NOMO-1 (cell line): ENCODE results near the gene SCRT2.
A peak's percentile ranks its signal among the peaks of the same experiment; 100 is the strongest.

Experiments
- DNase-seq, 2 experiments: peaks; one replicate each; lab custom pipeline; 2025; ENCODE audit not compliant: unreplicated experiment in 2 of 2; lab: John Stamatoyannopoulos, UW

SCRT2 gene

DNA sequence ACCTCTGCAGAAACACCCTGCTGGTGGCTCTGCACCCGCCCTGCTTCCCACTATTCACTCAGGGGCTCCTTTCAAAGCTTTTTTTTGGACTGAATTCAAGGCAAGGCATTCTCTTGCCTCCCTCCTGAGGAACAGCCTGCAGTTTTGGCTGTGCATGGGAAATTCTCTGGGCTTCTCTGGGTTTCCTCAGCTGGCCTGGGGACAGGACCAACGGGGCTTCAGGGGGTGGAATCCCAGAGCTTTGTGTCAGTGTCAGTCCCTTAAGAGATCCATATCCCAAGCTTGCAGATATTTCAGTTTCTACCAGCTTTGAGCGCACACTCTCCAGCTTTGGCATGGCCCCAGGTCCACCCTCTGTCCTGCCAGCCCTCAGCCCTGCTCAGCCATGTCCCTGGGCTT lies 2.0 kb downstream of the SCRT2 start:
- DNase-seq: no peak

DNA sequence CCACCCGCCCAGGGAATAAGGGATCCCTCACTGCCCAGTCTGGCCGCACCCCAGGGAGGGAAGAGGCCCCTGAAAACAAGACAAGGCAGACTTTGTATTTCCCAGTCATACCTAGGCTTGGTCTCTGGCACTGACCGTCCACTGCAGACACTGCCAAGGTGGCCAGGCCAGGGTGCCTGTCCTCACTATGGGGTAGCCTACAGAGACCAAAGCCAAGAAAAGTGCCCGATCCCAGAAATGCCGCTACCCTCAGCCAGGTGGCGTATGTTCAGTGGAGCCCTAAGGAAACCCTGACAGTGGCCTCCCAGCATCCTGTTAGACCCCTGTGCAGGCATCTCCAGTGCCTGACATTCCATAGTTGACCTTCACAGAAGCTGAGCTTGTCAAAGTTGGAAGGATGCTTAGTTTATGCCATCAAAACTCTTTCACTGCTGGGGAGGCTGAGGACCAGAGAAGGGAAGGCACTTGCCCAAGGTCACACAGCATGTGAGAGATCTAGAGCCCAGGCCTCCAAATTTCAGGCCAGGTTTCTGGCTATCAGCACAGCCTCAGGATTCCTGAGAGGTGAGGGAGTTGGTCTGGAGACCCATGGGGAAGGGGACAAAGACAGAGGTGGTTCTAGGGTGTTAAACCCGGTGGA lies 2.5 kb downstream of the SCRT2 start:
- DNase-seq: no peak

DNA sequence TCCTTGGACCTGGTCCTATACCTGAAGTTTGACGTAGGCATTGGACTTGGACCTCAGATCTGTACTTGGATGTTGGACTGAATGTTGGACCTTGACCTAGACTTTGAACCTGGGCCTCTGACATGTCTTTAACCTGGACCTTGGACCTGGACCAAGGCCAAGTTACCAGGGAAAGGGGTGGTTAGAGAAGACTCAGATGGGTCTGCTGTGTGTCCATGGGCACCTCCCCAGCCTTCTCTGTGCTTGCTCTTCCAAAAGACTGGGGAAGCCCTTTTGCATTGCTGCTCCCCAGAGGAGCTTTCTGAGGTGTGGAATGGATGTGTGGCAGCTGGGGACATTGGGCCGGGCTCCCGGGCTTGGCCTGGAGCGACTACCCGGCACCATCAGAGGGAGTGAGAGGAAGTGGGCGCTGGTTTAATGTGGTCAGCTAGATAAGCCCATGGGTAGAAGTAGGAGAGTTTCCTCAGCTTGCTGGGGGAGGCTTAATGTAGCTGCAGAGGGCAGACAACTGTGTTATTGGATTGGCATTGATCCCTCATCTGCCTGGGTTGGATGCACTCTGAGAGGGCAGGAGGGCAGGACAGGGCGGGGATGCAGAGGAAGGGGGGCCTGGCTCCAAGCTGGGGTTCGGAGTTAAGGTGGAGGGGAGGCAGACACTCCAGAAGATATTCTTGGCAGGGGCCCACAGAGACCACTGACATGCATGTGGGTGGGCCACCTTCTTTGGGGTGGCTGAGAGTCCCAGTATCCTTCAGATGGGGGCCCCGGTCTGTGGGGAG lies 4.2 kb downstream of the SCRT2 start:
- DNase-seq: no peak

DNA sequence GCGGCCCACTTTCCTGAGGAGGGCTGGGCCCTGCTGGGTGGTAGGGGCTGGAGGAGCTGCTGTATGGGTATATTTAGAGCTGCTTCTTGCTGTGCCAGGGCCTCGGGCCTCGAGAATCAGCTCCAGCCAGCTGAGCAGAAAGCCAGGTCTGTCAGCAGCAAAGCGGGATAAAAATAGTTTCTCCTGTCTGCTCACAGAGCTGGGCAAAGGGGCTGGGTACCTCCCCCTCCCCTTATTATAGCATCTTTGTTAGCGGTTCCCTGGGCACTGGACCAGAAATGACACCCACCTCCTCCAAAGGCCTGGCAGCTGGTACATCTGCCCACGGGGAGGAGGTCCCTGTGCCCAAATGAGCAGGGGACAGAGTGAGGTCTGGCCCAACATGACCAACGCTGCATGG lies 6.0 kb downstream of the SCRT2 start:
- no peak for DNase-seq

DNA sequence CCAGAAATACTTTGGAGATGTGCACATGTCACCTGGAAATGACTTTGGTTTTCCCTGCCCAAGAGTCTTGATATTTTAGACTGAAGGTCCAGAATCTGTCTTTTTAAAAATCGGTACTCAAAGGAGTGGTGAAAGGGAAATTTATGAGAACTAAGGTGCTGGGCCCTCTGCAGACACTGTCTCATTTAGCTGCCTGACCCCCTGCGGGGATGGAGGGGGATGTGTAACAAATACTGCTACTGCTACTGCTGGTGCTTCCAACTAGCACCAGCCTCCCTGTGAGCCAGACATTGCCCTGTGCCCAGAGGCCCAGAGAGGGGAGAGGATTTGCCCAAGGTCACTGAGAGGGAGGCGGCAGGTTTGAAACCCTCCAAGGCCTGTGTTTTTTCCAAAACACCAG lies 7.0 kb downstream of the SCRT2 start:
- no peak for DNase-seq

DNA sequence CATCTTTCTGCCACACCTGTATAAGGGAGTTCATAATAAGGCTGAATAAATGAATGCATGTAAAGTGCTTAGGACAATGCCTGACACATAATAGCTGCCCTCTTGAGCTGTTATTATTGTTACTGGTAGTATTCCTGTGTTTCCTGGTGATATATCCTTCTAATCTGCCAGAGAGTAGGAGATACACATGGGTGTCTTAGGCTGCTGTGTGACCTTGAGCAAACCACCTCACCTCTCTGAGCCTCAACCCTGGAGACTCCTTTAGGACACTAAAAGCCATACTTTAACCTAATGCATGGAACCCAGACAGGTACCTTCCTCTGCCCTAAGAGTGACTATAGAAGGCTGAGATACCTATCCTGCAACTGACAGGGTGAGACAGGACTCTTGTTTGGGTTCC lies 7.6 kb downstream of the SCRT2 start:
- DNase-seq: no peak

DNA sequence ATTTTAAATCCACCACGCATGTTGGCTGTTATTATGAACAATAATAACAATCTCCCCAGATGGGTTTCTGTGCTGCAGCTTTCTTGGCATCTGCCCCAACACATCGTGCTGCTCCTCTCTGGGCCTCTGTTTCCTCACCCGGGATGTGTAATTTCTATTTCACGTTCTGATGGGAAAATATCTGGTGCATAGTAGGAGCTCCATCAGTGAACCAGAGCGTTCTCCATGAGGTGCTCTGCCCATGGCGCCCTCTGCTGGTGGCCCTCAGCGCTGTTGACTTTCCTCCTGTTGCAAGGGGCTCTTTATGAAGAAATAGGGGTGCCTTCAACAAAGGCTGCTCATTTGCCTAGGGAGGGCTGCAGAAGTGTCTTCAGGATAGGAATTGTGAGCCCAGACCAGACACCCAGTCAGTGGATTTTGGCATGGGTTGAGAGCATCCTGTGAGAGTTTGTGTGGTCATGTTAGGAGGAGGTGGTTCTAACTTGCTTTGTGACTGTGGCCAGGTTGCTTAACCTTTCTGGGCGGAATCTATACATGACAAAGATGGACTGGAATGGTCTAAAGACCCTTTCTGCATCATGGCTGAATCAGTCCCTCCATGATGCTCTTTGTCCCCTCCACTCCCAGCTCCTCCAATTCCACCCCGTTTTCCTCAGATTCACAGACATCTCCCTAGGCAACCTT lies 8.1 kb downstream of the SCRT2 start:
- peak; percentile 17 to 26 for DNase-seq

DNA sequence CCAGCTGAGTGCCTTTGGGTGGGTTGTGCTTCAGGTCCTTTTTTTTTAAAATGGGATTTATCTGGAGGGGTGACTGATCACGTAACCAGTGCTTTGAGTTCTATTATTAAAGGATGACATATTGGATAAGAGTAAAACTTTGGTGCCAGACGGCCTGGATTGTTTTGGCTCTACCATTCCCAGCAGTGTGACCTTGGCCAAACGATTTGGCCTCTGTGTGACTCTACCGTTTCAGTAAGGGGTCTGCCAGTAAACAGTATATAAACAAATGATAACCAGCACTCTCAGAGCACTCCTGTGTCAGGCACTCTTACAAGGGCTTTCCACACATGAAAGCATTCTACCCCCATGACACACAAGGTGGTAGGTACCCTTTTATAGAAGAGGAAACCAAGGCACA lies 8.7 kb downstream of the SCRT2 start:
- no peak for DNase-seq

DNA sequence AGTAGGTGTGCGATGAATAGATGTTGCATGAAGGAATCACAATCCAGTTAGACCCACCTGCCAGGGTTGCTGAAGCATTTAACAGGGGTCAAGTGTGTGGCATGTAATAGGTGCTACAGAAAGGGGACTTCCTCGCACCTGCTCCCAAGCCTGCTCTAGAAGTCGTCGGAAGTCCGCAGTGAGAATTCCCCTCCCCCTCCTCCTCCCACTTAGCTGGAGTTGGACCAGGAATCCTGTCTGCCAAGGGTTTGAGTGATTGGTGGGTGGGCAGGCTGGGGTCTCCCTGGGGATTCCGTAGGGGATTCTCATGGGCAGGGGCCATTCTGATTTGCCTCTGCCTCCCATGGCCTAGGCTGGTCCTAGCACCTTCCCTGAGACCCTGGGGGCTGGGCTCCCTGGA lies 10.3 kb downstream of the SCRT2 start:
- DNase-seq: no peak

DNA sequence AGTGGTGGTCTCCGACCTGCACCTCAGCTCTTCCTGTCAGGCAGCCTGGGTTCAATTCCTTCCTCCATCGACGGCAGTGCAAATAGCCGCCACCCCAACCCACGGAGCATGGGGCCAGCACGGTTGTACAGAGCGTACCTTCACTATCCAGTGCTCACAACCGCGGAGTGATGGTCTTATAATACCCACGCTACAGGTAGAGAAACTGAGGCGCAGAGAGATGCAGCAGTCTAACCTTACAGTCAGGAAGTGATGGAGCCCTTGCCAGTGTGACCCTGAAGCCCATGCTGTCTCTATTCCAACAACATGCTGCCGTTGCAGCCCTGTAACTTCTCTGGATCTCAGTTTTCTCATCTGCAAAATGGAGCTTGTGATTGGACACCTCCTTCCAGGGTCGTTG lies 11.0 kb downstream of the SCRT2 start:
- no peak for DNase-seq

DNA sequence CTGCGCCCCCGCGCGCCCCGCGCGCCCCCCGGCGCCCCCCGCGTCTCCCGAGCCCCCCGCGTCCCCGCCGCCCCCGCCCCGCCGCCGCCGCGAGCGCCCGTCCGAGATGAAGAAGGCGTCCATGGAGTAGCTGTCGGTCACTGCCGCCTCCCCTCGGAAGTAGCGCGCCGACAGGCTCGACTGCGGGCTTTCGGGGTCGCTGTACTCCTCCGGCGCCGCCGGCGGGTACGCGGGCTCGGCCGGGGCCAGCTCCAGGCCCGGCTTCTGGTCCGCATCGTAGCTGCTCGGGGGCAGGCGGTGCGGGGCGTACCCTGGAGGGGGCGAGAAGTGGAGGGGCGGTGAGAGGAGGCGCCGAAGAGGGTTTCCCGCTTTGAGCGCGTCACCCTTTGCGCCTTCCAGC lies 11.5 kb downstream of the SCRT2 start:
- no peak for DNase-seq

DNA sequence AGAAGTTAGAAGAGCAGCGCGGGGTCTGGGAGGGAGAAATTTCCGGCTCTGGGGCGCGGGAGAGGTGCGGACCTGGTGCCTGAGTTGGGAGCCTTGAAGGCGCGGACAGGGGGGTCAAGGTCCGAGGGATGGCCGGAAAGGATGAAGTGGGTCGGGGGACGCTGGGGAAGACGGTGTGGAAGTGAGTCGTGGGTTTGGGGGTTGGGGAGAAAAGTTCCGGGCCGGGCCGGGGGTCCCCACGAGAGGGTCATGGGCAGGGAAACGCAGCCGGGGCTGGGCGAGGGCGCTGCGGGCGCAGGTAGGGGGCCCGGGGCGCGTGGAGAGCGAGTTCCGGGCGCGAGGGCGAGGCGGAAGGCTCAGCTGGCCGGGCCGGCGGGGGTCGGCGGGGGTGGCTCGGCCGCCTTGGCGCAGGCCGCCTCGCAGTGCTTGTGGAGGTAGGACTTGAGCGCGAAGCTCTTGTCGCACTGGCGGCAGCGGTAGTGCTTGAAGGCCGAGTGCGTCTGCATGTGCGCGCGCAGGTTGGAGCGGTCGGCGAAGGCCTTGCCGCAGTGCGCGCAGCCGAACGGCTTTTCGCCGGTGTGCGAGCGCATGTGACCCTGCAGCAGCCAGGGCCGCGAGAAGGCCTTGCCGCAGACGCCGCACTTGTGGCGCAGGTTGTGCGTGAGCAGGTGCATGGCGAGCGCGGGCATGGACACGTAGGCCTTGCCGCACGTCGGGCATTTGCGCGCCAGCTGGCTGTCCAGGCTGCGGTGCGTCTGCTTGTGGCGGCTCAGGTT lies 12.1 kb downstream of the SCRT2 start:
- DNase-seq: no peak

DNA sequence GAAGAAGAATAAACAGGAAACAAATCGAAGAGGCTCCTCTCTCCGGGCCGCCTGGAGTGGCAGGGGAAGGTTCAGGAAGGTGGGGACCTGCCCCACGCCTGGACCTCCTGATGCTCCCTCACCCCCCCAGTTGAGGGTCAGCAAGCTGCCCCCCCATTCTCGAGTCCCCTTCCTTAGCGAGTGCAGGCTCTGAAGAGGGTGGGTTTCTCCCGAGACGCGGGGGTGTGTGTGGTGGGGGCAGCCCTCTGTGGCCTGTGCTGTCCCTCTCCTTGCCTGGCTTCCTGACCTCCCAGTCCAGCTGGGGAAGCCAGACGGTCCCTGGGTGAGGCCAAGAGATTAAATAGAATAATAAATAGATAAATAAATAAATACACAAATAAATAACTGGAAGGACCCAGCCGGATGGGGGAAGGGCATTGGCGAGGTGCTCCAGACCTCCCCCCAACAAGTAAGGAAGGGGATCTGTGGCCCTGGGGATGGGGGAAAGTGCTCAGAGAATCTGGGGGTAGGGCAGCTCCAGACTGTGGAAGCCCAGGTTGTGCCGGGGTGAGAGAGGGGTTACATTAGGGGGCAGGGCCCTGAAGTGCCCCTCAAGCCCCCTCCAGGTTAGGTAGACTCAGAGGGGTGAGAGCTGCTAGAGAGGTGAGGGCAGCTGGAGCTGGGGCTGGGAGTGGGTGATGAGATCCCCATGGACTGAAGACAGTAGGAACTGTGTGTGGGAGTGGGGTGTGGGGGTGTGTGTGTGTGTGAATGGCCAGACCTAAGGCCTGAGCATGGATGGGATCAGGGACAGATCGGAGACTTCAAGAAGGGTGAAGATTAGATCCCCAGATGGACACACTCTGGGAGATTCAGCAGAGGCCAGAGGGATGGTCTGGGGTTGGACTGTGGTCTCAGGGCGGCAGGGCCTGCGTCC lies 13.1 kb downstream of the SCRT2 start:
- DNase-seq: no peak

DNA sequence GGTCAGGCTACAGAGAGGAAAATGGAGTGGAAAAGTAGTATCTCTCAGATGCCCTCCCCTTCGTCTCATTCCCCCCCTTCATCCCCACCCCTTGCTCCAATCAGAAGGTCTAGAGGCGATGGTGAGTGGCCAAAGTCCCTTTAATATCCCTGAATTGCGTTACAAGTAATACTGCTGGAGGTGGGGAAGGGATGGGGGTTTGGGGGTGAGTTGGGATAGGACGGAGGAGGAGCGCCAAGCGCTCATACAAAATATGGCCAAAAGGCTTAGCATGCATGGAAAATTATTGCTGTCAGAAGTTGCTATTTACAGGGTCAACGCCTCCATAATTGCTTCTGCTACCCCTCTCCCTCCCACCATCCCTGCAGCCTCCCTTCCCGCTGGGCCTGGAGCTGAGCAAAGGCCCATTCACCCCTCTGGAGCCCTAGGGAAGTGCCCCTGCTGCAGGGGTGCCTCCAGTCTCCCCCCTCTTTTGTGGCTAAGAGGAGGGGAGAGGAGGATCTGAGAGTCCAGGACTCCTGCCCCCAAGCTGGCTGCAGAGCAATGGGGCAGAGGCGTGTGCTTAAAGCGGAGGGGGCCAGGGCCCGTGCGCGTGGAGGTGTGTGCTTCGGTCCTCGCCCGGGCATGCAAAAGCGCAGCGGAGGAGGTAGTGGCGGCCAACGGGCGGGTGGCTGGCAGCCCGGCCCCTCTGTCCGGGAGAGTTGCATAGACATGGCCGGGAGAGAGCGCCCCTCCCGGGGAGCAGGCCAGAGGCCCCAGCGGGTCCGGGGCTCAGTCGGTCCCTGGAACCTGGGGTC lies 13.9 kb downstream of the SCRT2 start:
- DNase-seq: no peak

DNA sequence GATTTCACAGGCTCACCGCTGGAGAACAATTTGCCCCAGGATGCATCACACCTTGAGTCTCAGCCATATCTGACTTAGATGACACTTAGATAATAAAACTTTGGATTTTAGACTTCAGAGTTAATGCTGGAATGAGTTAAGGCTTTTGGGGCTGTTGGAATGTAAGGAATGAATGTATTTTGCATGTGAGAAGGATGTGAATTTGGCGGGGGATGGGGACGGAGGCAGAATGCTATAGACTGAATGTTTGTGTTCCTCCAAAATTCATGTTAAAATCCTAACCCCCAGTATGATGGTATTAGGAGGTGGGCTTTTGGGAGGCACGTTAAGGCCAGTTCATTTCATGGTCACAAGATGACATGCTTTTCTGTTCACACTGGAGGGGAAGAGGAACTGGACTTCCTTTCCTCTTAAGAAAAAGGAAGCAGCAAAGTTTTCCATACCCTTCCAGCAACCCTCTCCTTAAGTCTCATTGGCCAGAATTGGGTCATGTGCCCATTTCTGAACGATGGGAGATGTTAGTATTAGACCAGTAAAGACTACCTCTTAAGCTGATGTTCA lies 16.8 kb downstream of the SCRT2 start:
- DNase-seq: no peak

DNA sequence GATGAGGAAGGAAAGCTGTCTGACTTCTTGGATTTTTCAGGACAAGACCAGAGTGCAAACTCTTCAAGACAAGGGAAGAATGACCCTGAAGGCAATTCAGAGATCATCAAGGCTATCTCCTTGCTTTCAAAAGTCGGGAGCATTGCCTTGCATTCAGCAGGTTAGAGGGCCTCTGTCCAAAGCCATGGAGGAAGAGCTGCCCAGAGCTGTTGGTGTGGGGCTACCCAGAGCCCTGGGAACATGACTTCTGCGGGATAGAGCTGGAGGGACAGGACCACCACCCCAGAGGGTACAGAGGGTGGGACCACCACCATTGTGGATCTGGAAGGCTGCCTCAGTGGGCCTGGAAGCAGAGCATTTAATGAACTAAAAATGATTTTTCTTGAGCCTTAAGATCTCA lies 17.4 kb downstream of the SCRT2 start:
- DNase-seq: no peak

DNA sequence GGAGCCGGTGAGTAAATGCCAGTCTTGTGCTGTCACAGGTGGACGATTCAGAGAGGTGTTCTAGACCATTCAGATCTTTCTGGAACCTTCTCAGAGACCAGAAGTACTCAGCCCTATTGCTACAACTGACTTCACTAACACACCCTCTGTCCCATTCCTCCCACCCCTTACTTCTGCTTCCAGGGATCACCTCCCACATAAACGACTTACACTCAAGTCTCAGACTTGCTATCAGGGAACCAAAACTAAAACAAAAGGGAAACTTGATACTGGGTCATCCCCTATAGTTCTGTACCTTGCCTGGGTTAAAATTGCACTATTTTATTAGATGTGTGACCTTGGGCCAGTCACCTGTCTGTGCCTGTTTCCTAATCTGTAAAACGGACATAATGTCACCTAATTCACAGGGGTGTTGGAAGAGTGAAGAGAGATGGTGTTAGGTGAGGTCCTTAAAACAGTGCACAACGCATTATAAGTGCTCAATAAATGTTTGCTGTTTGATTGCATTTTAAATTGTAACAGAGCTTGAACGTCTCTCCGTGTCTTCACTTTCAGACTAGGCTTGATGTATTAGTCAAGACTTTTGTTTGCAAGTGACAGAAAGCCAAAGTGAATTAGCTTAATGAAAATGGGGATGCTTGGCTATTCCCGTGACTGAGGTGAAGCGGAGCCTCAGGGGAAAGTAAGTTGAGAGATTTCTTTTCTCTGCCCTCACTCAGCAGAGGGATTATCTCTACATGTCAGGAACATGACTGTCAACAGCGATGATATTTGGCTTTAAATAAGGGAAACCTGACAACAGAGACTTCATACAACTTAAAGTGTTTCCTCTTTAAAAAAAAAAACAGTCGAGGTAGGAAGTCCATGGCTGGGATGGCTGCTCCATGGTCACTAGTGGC lies 19.6 kb downstream of the SCRT2 start:
- DNase-seq: no peak

DNA sequence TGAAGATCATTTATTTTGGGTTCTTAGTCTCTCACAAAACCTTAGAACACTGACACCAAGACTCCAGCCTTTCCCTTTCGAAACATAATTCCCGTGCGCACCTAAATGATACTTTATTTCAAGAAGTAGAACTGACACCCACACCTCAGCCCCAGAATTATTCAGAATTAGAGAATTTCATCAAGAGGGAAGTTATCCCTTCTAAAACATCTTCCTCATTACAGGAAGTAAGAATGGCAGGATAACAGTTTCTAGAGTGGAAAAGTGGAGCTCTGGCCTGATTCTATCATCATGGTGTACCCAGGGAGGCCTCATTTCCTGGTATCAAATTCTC lies 21.2 kb downstream of the SCRT2 start:
- DNase-seq: no peak
